ENCODE results near the gene SUFU.
A peak's percentile ranks its signal among the peaks of the same experiment; 100 is the strongest.

Gene SUFU

DNA sequence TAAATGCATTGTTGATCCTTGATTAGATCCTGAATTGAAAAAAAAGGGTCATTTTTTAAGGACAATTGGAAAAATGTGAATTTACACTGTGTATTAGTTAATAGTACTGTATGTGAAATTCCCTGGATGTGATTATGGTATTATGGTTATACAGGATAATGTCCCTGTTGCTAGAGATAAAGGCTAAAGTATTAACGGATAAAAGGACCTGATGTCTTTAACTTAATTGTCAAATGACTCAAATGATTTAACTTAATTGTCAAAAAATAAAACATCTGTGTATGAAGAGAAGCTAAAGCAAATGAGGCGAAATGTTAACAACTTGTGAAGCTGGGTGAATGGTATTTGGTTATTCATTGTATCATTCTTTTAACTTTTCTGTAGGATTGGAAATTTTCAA, 48.8 kb downstream of the SUFU start:
- DNase-seq, result no peak

DNA sequence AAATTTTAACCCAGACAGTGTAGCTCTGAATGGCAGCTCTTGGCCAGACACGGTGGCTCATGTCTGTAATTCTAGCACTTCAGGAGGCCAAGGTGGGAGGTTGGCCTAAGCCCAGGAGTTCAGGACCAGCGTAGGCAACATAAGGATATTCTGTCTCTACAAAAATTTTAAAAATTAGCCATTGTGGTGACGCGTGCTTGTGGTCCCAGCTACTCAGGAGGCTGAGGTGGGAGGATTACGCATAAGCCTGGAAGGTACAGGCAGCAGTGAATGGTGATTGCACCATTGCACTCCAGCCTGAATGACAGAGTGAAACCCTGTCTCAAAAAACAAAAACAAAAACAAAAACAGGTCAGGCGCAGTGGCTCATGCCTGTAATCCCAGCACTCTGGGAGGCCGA, 50.0 kb downstream of the SUFU start:
- DNase-seq, result no peak

DNA sequence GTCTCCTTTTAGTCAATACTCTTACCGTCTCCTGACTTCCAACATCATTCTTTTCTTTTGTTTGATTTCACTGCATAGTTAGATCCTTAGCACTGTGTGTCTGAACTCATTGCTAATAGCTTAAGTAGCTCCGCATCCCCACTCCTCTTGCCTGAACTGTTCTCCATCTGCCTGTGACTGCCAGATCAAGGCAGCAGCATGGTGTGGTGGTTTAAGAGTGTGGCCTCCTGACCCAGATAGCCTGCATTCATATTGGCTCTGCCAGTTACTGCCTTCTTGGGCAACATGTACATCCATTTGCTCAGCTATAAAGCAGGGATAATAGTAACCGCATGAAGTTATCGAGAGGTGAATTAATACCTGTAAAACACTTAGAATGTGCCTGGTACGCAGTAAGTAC, 50.8 kb downstream of the SUFU start:
- DNase-seq, result no peak

GRCh38 chr10:102555781-102556328, 52.1 kb downstream of the SUFU start:
- no peak for DNase-seq

- no peak for DNase-seq
Measured at GRCh38 chr10:102557569-102557968, 53.8 kb downstream of the SUFU start.

- DNase-seq, result no peak
Measured at GRCh38 chr10:102559764-102560163, 56.0 kb downstream of the SUFU start.

DNA sequence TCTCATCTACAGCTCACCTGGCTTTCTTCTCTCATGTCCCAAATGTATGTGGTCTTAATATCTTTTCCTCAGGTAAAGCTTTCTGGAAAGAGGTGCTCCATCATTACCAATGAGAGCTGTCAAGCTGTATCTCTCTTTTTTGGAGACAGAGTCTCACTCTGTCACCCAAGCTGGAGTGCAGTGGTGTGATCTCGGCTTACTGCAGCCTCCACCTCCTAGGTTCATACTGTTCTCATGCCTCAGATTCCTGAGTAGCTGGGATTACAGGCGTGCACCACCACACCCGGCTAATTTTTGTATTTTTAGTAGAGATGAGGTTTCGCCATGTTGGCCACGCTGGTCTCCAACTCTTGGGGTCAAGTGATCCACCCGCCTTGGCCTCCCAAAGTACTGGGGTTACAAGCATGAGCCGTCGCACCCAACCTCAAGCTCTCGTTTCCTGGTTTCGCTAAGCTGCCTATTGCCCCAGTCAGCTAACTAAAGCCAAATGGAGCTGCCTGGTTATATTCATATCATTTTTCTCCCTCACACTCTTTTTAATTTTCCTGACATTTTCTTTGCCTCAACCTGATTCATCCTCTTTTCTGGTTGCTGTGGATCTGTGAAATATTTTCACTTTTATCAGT, 60.5 kb downstream of the SUFU start:
- DNase-seq, result no peak

DNA sequence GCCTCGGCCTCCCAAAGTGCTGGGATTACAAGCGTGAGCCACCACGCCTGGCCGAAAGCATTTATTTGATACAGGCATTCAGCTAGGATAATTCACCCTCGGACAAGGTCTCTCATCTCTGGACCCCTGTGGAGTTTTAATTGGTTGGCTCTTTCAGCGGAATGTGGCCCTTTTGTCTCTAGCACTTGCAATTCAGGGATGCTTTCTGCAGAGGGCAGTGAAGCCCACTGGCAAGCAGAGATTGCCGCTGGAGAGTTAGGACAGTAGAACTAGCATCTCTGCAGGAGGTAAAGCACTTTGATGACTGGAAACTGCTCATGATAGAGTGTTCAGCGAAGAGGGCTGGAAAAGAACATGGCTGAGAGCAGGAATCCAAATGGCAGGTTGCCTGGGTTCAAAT, 62.0 kb downstream of the SUFU start:
- no peak for DNase-seq

GRCh38 chr10:102578782-102579181, 75.0 kb downstream of the SUFU start:
- no peak for DNase-seq

- no peak for DNase-seq
Measured at GRCh38 chr10:102579328-102579727, 75.6 kb downstream of the SUFU start.

DNA sequence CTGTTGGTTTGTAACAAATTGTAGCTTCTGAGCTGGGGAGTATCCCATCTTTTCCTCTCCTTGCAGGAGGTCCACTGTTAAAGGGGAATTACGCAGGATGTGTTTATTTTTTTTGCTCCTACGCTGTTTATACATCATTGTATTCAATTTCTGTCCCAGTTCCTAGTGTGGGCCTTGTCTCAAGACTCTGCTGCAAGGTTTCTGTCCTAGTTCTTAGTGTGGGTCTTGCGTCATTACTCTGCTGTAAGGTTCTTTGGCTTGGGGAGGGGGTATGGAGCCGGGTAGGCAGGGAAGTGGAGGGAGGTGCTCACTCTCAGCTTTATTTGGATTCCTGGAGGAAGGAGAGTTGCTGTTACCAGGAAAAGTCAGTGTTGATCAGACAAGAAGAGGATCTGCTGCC, 76.5 kb downstream of the SUFU start:
- DNase-seq, result no peak

DNA sequence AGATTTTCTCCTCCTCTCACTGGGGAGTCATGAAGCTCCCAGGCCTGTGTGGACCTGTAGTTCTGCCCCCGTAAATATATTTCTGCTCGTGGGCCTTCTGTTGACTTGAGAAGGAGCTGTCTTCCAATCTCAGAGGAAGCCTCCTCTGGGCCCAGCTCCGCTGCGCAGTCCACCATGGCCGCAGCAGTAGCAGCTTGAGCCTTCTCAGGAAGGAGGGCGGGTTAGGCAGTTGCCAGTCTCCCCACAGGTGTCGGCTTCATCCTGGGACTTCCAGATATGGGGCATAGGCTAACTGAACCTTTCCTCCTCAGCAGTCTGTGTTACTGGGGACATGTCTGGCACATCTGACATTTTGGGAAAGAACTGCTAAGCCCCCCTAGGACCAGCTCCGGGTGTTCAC, 77.6 kb downstream of the SUFU start:
- DNase-seq, result no peak

DNA sequence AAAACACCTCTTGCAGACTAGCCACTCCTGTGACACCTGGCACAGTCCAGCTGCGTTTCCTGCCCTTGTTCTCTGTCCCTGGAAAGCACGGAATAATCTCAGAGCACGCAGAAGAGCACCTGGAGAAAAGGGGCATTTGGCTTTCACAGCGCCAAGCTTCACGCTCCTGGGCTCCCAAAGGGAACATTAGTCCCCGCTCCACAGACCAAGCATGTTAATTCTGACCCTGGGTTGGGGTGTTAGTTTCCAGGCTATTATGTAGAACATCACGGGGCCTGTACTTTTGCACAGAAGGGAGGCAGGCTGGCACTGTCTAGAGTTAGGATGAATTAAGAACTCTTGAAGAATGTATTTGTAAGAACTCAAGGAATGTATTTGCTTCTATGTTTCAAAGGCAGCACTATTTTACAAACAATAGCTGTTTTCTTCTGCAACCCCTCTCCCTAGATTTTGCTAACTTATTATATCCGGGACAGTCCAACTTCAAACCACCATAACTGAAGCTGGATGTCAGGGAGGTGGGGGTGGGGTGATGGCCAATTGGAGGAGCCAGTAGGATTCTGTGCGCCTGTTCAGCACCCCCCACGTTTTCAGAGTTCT, 78.3 kb downstream of the SUFU start:
- no peak for DNase-seq

GRCh38 chr10:102583435-102584417, 80.0 kb downstream of the SUFU start:
- peak; percentile 73 for DNase-seq

DNA sequence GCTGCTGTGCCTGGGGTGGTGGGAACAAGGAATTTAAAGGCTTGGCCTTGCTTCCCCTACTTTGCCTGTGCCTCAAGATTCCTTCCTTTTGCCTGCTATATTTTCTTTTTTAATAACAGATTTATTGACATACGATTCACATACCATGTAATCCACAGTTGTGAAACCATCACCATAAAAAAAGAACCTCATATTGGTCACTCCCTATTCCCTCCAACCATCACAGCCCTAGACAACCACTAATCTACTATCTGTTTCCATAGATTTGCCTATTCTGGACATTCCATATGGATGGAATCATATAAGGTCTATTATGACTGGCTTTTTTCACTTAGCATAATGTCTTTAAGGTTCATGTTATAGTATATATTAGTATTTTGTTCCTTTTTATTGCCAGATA, 81.3 kb downstream of the SUFU start:
- no peak for DNase-seq

- DNase-seq, result no peak
Measured at GRCh38 chr10:102586858-102587257, 83.1 kb downstream of the SUFU start.

- no peak for DNase-seq
Measured at GRCh38 chr10:102588875-102589274, 85.1 kb downstream of the SUFU start.

DNA sequence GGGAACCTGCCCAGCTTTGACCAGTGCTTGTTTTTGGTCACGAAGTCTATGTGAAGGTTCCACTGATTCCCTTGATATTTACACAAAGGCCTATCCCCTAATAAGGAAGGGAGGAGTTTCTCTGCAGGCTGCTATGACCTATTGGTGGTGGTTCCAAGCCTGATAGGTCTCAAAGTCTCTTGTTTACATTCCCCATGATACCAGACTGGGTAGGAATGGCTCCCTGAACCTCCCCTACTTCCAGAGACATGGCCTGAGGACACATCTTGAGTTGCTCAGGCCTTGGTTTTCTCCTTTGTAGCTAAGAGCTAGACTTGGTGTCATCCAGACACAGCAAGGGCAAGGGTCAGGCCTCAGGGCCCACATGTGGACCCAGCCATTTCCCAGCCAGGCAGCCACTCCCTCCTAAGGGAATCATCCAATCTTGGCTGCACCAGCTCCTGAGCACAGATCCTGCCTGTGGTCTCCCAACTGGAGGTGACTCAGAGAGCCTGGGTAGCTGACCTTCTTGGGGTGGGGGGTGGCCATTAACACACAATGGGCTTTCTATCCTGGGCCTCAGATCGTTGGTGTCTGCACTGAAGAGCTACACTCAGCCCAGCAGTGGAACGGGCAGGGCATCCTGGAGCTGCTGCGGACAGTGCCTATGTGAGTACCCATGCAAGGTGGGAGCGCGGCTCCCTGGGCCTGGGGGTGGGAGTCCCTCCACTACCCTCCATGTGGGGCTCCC, 89.5 kb downstream of the SUFU start:
- no peak for DNase-seq

DNA sequence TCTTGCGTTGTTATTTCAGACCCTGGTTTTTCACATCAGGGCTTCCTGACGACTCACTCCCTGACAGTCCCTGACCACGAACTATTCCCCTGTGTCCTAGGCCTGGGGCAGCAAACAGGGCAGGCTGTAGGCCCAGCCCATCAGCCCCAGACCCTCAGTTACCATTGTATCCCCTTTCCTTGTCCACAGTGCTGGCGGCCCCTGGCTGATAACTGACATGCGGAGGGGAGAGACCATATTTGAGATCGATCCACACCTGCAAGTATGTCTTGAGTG, 90.0 kb downstream of the SUFU start:
- DNase-seq, result no peak

- no peak for DNase-seq
Measured at GRCh38 chr10:102595293-102595692, 91.5 kb downstream of the SUFU start.

GRCh38 chr10:102595897-102596296, 92.1 kb downstream of the SUFU start:
- DNase-seq, result no peak

DNA sequence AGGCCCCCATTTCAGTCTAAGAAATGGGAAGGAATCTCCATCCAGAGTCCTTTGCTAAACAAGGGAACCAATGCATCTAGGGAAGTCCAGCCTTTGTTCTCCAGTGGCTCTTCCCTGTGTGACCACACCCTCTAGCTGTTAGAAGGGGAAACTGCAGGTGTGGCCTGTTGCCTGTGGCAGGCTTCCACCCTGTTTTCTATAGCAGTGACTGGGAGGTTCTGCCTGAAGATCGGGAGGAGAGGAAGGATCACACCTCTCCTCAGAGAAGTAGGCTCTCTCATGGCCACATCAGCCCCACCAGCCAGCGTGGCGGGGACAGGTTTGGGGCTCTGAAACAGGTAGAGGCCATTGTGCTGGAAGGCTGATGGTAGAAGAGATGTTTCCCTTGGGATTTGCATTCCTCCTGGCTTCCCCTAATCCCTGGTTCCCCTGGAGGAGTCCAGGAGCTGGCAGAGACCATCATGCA, 92.8 kb downstream of the SUFU start:
- no peak for DNase-seq
